Activated CD4-positive, alpha-beta T cell treated with anti-CD3 and anti-CD28 coated beads, Interleukin-2, amount 50 U/mL, for 16 hours (primary cell): ENCODE data around the gene RNF121.

Experiments
- DNase-seq: peaks from one replicate; pipeline ENCODE4 v3.0.0-alpha.2; 2020

The RNF121 gene

GRCh38 chr11:71935338-71935925 is 6.6 kb downstream of the RNF121 start:
- DNase-seq, result no peak

GRCh38 chr11:71936825-71937224 is 8.0 kb downstream of the RNF121 start:
- DNase-seq, result no peak

GRCh38 chr11:71937826-71938225 is 9.0 kb downstream of the RNF121 start:
- DNase-seq, result no peak

GRCh38 chr11:71940561-71941219 is 11.8 kb downstream of the RNF121 start:
- no peak for DNase-seq

DNA sequence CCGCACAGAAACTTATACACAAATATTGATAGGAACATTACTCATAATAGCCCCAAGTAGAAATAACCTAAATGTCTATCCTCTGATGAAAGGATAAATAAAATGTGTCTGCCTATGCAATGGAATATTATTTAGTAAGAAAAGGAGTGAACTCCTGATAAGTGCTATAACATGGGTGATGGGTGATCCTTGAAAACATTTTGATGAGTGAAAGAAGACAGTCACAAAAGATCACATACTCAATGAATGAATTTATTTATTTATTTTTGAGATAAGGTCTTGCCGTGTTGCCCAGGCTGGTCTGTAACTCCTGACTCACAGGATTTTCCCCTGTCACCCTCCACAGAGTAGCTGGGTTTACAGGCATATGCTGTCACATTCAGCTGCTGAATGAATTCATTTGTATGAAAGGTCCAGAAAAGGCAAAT is 17.3 kb downstream of the RNF121 start:
- peak; percentile 23 for DNase-seq

GRCh38 chr11:71947498-71947897 is 18.7 kb downstream of the RNF121 start:
- no peak for DNase-seq

GRCh38 chr11:71948314-71949027 is 19.6 kb downstream of the RNF121 start:
- DNase-seq, result no peak

DNA sequence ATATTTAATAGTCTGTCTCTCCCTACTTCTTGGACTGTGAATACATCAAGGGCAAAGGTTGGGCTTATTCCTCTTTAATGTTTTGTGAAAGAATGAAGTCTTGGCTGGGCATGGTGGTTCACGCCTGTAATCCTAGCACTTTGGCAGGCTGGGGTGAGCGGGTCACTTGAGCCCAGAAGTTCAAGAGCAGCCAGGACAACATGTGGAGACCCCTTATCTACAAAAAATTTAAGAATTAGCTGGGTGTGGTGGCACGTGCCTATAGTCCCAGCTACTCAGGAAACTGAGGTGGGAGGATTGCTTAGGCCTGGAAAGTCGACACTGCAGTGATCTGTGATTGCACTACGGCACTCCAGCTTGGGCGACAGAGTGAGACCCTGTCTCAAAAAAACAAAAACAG is 20.2 kb downstream of the RNF121 start:
- DNase-seq, result no peak

GRCh38 chr11:71951741-71952310 is 23.0 kb downstream of the RNF121 start:
- no peak for DNase-seq

- DNase-seq, result no peak
Observed at GRCh38 chr11:71955898-71956456, 27.1 kb downstream of the RNF121 start.

DNA sequence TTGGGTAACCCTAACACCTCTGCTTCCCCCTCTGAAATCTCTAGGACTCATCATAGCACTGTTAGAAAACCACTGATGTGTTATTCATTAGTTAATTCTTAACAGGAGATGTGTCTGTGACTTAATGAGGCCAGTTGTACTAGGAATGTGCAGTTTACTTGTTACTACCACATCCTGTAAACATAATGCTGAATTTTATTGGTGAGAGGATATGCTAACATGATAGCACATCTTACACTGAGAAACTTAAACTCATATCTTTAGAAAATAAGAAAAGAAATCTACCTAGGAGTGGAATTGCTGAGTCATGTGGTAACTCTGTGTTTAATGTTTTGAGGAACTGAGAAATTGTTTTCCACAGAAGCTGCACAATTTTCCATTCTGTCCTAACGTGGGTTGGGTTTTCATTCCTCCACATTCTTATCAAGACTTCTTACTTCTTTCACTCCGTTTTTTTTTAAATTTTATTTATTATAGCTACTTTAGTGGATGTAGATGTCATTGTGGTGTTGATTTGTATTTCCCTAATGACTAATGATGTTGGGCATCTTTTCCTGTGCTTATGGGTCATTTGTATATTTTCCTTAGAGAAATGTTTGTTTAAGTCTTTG is 33.7 kb downstream of the RNF121 start:
- DNase-seq, result peak; percentile 28

GRCh38 chr11:71963468-71963867 is 34.6 kb downstream of the RNF121 start:
- no peak for DNase-seq

DNA sequence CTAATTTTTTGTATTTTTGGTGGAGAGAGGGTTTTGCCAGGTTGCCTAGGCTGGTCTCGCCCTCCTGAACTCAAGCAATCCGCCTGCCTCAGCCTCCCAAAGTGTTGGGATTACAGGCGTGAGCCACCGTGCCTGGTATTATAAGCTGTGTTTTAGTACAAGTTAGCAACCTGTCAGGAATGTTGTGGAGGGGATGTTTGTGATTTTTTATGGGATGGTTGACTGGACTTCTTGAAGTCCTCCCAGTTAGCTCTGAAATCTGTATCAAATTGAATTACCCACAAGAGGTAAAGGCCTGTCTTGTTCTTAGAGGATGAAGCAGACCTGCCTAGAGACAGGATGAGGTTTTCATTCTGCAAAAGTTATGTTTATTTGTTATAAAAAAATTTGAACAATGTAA is 35.8 kb downstream of the RNF121 start:
- DNase-seq, result no peak

DNA sequence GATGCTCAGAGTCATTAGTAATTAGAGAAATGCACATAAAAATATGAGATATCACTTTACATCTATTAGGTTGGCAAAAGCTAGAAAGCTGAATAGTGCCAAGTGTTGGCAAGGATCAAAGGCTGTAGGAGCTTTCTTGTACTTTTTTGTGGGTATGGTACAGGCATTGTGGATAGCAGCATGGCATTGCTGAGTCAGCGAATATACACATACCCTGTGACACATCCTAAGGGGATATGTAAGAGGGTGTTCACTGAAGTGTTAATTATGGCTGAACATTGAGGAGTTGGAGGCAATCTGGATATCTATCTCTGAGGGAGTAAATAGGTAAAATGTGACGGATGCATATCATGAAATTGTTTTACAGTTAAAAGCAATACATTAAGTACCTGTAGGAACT is 42.8 kb downstream of the RNF121 start:
- no peak for DNase-seq

GRCh38 chr11:71976551-71976950 is 47.7 kb downstream of the RNF121 start:
- no peak for DNase-seq

- no peak for DNase-seq
Observed at GRCh38 chr11:71977090-71977489, 48.2 kb downstream of the RNF121 start.

- DNase-seq, result peak; percentile 50
Observed at GRCh38 chr11:71977743-71978418, 49.0 kb downstream of the RNF121 start.

DNA sequence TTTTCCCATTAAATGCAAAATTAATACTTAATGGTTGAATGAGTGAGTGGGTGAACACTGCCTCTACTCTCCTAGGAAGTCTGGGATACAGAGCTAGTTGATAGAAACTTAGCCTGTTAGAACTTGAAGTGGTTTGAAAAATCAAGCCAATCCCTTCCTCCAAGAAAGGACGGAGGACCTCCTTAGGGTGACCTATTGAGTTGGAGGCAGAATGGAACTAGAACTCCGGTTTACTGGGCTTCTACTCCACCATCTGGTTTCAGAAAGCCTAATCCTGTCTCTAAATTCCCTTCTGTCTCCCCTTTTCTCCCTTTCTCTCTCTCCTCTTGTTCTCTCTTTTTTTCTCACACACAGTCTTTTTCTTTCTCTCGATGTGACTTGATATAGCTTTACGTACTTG is 50.2 kb downstream of the RNF121 start:
- DNase-seq, result no peak

- DNase-seq, result no peak
Observed at GRCh38 chr11:71979602-71980001, 50.8 kb downstream of the RNF121 start.

DNA sequence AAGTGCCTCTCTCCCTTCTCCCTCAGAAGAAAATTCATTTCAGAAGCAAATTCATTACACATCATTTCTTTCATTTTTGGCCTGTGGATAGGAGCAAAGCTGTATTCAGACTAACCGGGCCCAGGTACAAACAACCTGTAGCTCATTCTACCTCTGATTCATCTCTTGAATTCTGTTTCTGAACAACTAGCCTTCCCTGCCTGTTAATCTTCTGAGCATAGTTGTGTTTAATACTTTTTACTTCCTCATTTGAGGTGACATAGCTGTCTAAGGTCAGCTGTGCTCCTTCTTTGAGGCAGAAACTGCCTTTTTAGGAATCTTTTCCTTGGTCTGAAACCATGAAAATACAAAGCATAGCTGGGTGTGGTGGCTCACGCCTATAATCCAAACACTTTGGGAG is 57.3 kb downstream of the RNF121 start:
- no peak for DNase-seq

- DNase-seq, result no peak
Observed at GRCh38 chr11:71987521-71987920, 58.7 kb downstream of the RNF121 start.

DNA sequence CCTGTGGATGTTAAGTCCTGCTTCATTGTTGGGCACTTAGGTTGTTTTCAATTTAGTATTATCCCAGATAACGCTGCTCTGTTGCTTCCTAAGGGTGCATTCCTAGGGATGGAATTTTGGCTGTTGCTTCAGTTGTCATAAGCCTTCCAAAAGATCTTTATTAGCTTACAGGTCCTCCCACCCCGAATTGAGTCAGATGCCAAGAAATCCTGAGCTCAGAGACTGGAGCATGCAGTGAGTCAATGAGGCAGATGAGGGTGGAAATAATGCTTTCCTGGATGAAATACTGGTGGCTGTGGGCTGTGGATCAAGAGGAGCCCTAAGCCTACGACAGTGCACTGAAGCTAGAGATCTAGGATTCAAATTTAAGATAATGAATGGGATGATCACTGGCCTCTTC is 59.2 kb downstream of the RNF121 start:
- no peak for DNase-seq

GRCh38 chr11:71990701-71991100 is 61.9 kb downstream of the RNF121 start:
- DNase-seq, result no peak
